Measurements from ENCODE around the gene SH3TC1. TPM values are rescaled to one million over a fixed set of nuclear protein-coding genes. Genes with fewer than 3 reads are reported as not detected.

The SH3TC1 gene
- total RNA-seq, 1 donor from 2014 or later: 18.9 TPM

GRCh38 chr4:8238036-8238511 lies 39.0 kb downstream of the SH3TC1 start:
- Histone ChIP-seq H3K4me3 (ENCODE audit: low read depth, low read length) (no peak overlapping the region), H3K27me3 (ENCODE audit: control insufficient read depth, insufficient read depth, low read length) (no peaks in the 10 kb centered on the region), H3K36me3 (ENCODE audit: control insufficient read depth, insufficient read depth, low read length) (peaks cover 2% of the 10 kb centered on the region)
- no peak for TF ChIP-seq CTCF (IDR thresholded peaks at IDR 0.05; ENCODE audit: insufficient read depth, low read length, poor library complexity, severe bottlenecking)
- no peak for DNase-seq (ENCODE audit: low read depth)

- Histone ChIP-seq H3K36me3 (ENCODE audit: control insufficient read depth, insufficient read depth, low read length) (peaks cover 2% of the 10 kb centered on the region), H3K27me3 (ENCODE audit: control insufficient read depth, insufficient read depth, low read length) (no peaks in the 10 kb centered on the region), H3K4me3 (ENCODE audit: low read depth, low read length) (no peak overlapping the region)
- DNase-seq (ENCODE audit: low read depth): no peak
- TF ChIP-seq CTCF (IDR thresholded peaks at IDR 0.05; ENCODE audit: insufficient read depth, low read length, poor library complexity, severe bottlenecking): peak; percentile 55
Observed at GRCh38 chr4:8238515-8239053, 39.5 kb downstream of the SH3TC1 start.

GRCh38 chr4:8239226-8239625 lies 40.1 kb downstream of the SH3TC1 start:
- H3K27me3 ChIP-seq (ENCODE audit: control insufficient read depth, insufficient read depth, low read length): no peaks in the 10 kb centered on the region
- peaks cover 2% of the 10 kb centered on the region for H3K36me3 ChIP-seq (ENCODE audit: control insufficient read depth, insufficient read depth, low read length)
- H3K4me3 ChIP-seq (ENCODE audit: low read depth, low read length): no peak overlapping the region
- TF ChIP-seq CTCF (IDR thresholded peaks at IDR 0.05; ENCODE audit: insufficient read depth, low read length, poor library complexity, severe bottlenecking): no peak
- no peak for DNase-seq (ENCODE audit: low read depth)

- no peaks in the 10 kb centered on the region for H3K27me3 ChIP-seq (ENCODE audit: control insufficient read depth, insufficient read depth, low read length)
- no peak overlapping the region for H3K4me3 ChIP-seq (ENCODE audit: low read depth, low read length)
- no peak for TF ChIP-seq CTCF (IDR thresholded peaks at IDR 0.05; ENCODE audit: insufficient read depth, low read length, poor library complexity, severe bottlenecking)
- peaks cover 2% of the 10 kb centered on the region for H3K36me3 ChIP-seq (ENCODE audit: control insufficient read depth, insufficient read depth, low read length)
- no peak for DNase-seq (ENCODE audit: low read depth)
Observed at GRCh38 chr4:8239661-8240060, 40.6 kb downstream of the SH3TC1 start.

GRCh38 chr4:8240211-8241041 lies 41.3 kb downstream of the SH3TC1 start:
- no peak for TF ChIP-seq CTCF (IDR thresholded peaks at IDR 0.05; ENCODE audit: insufficient read depth, low read length, poor library complexity, severe bottlenecking)
- DNase-seq (ENCODE audit: low read depth): no peak
- no peaks in the 10 kb centered on the region for H3K27me3 ChIP-seq (ENCODE audit: control insufficient read depth, insufficient read depth, low read length)
- no peak overlapping the region for H3K4me3 ChIP-seq (ENCODE audit: low read depth, low read length)
- H3K36me3 ChIP-seq (ENCODE audit: control insufficient read depth, insufficient read depth, low read length): peaks cover 2% of the 10 kb centered on the region
